Heart left ventricle (tissue), 16 donors: Measurements from ENCODE around the gene FOXP1. TPM values are rescaled to one million over a fixed set of nuclear protein-coding genes. Genes with fewer than 3 reads are reported as not detected.

Source experiments
- ATAC-seq, 4 donors: fragments of 200-7000 bp; cut with Tn5 transposase; one replicate each; pipeline ENCODE4 v1.9.1; 2020 to 2022; ENCODE audit warnings: moderate library complexity in 4 of 4, mild to moderate bottlenecking in 3 of 4, moderate number of reproducible peaks in 1 of 4
- DNase-seq, 5 donors: peaks; one replicate each; pipeline ENCODE4 v3.0.0-alpha.2; 2020
- H3K27ac ChIP-seq, 12 donors: fragments of 200-600 bp; sonication (generic) in 4 of 12; one replicate each; pipeline versions ENCODE4 v1.5.0 to v1.8.0; 2016 to 2022; ENCODE audit warnings: mild to moderate bottlenecking in 2 of 12
- H3K27me3 ChIP-seq, 9 donors: fragments of 200-600 bp; sonication (generic) in 2 of 9; one replicate each; pipeline versions ENCODE4 v1.5.1 to v1.8.0; 2016 to 2022; ENCODE audit warnings: mild to moderate bottlenecking in 3 of 9
- H3K36me3 ChIP-seq, 9 donors: fragments of 200-600 bp; sonication (generic) in 2 of 9; one replicate each; pipeline versions ENCODE4 v1.5.0 to v1.8.0; 2018 to 2022; ENCODE audit warnings: mild to moderate bottlenecking in 2 of 9
- H3K4me1 ChIP-seq, 12 donors: fragments of 200-600 bp; sonication (generic) in 4 of 12; one replicate each; pipeline versions ENCODE4 v1.5.0 to v1.8.0; 2016 to 2022; ENCODE audit warnings: mild to moderate bottlenecking in 3 of 12
- H3K4me3 ChIP-seq, 12 donors: fragments of 200-600 bp; sonication (generic) in 4 of 12; one replicate each; pipeline versions ENCODE4 v1.5.0 to v1.8.0; 2017 to 2022; ENCODE audit warnings: mild to moderate bottlenecking in 9 of 12, moderate library complexity in 4 of 12
- H3K9me3 ChIP-seq, 12 donors: fragments of 200-600 bp; sonication (generic) in 4 of 12; one replicate each; pipeline versions ENCODE4 v1.5.0 to v1.8.0; 2016 to 2022; ENCODE audit warnings: mild to moderate bottlenecking in 1 of 12
- POLR2A ChIP-seq, 2 donors: fragments of 450-650 bp; IDR thresholded peaks; one replicate each; pipeline ENCODE4 v1.6.1; 2017; ENCODE audit warnings: antibody characterized with exemption in 2 of 2, mild to moderate bottlenecking in 2 of 2, moderate library complexity in 2 of 2
- WGBS, 4 donors: extraction: QIAGEN DNeasy Blood & Tissue Kit in 2 of 4; methylation state at CpG; one replicate each; pipeline versions ENCODE4 v1.1.5 to v1.1.7; 2013 to 2018; 5-methylcytosine and 5-hydroxymethylcytosine counted together
- intact Hi-C, 10 donors: fragments of 100-400 bp; cut with DNase I; formaldehyde crosslinking; loops; one replicate each; pipeline versions ENCODE4 v1.11.1 to v1.14.2; 2022
- polyA plus RNA-seq, 2 donors: library from polyadenylated mRNA; stranded (reverse); fragments of 200-250 nt; gene quantifications; one replicate each; pipeline ENCODE4 v1.2.3, GENCODE V29; 2013
- total RNA-seq, 9 donors: library from RNA; depleted of rRNA in 2 of 9; stranded (reverse); fragments of >200 nt in 2 of 9; fragmentation: NEBNext Ultra II Directional in 3 of 9; extraction: Animal tissue kit (Norgen Biotek cat#: 25700) in 3 of 9; gene quantifications; one replicate each; pipeline versions ENCODE4 v1.1.0 to v1.2.4, GENCODE V29; 2016 to 2023
- TF ChIP-seq, protein P1 (sequence below), 12 donors: fragments of 200-600 bp; sonication (generic) in 4 of 12; IDR thresholded peaks; one replicate each; pipeline versions ENCODE4 v1.5.0 to v1.8.0; 2018 to 2022; ENCODE audit warnings: antibody characterized with exemption in 12 of 12, mild to moderate bottlenecking in 5 of 12
- donor health status: ischemic (EF 13 %, LVEDD 7.1; RV severe dilation, severe dysfunction).
- donor health status: healthy with polysubstance abuse.
- donor health status: DM: no; HTN: yes; CAD: no.
- donor health status: DM: no; HTN: no; CAD: no.
- donor health status: ischemic (EF 25% LVEDD 6.9; RV normal size, moderate dysfunction).
- donor health status: ischemic (EF 25% LVEDD 5.7; RV mildly dilated, moderate dysfunction).
- donor health status: healthy.
- donor health status: DM: yes; HTN: yes; CAD: no.
- donor health status: ischemic (EF 35%, LVEDD 5.7; RV mildly dilated, moderate dysfunction).
- donor health status: nonischemic (EF 11% LVEDD 7.7; RV severe dilation, severe dysfunction).
- donor health status: DM: yes; HTN: yes; CAD: no.
- donor health status: PGD.
- donor health status: ischemic (EF 29% LVEDD 5.4; RV normal size, mild dysfunction).
- donor health status: nonischemic (EF 23%, LVEDD 6.1; RV moderate dilation, normal function).

The FOXP1 gene
- total and polyA plus RNA-seq, 11 donors = 14.9 to 67.8 (median 41.1) TPM

DNA sequence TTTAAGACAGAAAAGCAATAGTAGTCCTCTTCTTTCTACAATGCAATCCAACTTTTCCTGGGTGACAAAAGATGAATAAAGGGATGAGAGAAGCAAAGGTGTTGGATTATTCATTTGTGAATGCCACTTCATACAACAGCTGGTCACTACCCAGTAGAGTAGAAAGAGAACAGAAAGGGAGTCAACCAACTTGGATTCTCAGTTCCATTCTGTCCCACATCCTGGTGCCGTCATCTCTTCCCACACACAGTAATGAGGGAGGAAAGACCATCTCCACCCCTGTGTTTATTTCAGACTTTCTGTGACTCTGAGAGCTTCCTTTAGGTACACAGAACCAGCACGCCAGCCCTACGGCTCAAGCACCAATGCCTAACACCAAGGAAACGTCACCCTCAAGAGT, 71.0 kb downstream of the FOXP1 start:
- intact Hi-C loops = loop anchor here in 1 of 10 donors (10.0 kb wide), 1 partner anchor 62 kb away; no protein-coding TSS in a partner anchor
- peaks cover 0 to 4% (median 0%) of the 10 kb centered on the region in 12 donors for H3K9me3 ChIP-seq
- no peak for TF ChIP-seq POLR2A (IDR thresholded peaks at IDR 0.05)
- TF ChIP-seq, protein P1, sequence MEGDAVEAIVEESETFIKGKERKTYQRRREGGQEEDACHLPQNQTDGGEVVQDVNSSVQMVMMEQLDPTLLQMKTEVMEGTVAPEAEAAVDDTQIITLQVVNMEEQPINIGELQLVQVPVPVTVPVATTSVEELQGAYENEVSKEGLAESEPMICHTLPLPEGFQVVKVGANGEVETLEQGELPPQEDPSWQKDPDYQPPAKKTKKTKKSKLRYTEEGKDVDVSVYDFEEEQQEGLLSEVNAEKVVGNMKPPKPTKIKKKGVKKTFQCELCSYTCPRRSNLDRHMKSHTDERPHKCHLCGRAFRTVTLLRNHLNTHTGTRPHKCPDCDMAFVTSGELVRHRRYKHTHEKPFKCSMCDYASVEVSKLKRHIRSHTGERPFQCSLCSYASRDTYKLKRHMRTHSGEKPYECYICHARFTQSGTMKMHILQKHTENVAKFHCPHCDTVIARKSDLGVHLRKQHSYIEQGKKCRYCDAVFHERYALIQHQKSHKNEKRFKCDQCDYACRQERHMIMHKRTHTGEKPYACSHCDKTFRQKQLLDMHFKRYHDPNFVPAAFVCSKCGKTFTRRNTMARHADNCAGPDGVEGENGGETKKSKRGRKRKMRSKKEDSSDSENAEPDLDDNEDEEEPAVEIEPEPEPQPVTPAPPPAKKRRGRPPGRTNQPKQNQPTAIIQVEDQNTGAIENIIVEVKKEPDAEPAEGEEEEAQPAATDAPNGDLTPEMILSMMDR (IDR thresholded peaks at IDR 0.05) = no peak
- no peaks in the 10 kb centered on the region for H3K36me3 ChIP-seq
- 76 to 91% (median 83%) methylated on average over 4 of the region's 4 CpGs for WGBS, 4 donors
- peaks cover 0 to 43% (median 6%) of the 10 kb centered on the region in 12 donors for H3K4me1 ChIP-seq
- H3K4me3 ChIP-seq = no peak overlapping the region
- ATAC-seq = peak in 1 of 4 donors; percentile 43
- H3K27me3 ChIP-seq = no peaks in the 10 kb centered on the region
- H3K27ac ChIP-seq = peak overlapping the region in 1 of 12 donors; percentile 32
- no peak for DNase-seq

DNA sequence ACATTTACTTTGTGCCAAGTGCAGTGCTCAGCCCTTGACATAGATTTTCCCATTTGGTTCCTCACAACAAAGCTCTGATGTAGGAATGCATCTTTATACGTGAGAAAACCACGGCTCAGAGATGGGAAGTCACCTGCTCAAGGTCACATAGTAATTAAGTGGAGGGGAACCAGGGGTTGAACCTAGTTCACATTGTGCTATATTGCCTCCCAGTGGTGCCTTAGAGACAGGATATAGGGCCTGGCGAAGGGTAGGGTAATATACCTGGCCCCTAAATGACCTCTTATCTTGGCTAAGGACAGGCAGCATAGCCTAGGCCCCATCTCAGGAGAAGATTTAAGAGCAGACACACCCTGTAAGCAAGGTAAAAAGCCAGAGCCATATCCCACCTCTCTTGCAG, 71.5 kb downstream of the FOXP1 start:
- no peak overlapping the region for H3K4me3 ChIP-seq
- WGBS, 4 donors = 56 to 66% (median 61%) methylated on average over 3 of the region's 3 CpGs
- TF ChIP-seq POLR2A (IDR thresholded peaks at IDR 0.05) = no peak
- TF ChIP-seq, protein P1 (IDR thresholded peaks at IDR 0.05) = peak in 3 of 12 donors; percentile 7 to 16 (median 11)
- ATAC-seq (peak in 2 of 4 donors; percentile 25 to 48), DNase-seq (no peak)
- H3K27me3 ChIP-seq = no peaks in the 10 kb centered on the region
- H3K4me1 ChIP-seq = peaks cover 0 to 43% (median 6%) of the 10 kb centered on the region in 12 donors
- peak overlapping the region in 1 of 12 donors; percentile 7 for H3K27ac ChIP-seq
- peaks cover 0 to 4% (median 0%) of the 10 kb centered on the region in 12 donors for H3K9me3 ChIP-seq
- no peaks in the 10 kb centered on the region for H3K36me3 ChIP-seq
- intact Hi-C loops = loop anchor here in 1 of 10 donors (10.0 kb wide), 1 partner anchor 63 kb away; no protein-coding TSS in a partner anchor

DNA sequence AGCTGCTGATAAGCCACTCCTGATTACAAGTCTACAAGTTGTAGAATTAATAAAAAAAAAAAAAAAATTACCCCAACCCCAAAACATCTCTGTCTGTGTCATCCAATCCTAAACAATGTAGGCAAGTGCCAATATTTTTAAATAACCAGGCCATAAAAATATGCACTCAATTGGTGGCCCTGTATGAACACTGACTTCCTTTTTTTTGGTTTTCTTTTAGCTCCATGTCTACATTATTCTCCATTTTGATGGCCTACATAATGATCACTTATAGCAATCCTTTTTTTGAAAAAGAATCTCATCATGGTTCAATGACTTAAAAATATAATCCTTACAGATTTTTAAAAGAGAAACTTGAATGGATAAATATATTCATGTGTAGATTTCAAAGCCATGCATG, 72.1 kb downstream of the FOXP1 start:
- Histone ChIP-seq H3K36me3 (no peaks in the 10 kb centered on the region), H3K4me3 (no peak overlapping the region), H3K27me3 (no peaks in the 10 kb centered on the region), H3K27ac (peak overlapping the region in 1 of 12 donors; percentile 7), H3K4me1 (peaks cover 0 to 43% (median 6%) of the 10 kb centered on the region in 12 donors), H3K9me3 (peaks cover 0 to 4% (median 0%) of the 10 kb centered on the region in 12 donors)
- ATAC-seq (no peak), DNase-seq (no peak)
- TF ChIP-seq, protein P1 (IDR thresholded peaks at IDR 0.05) = no peak
- no peak for TF ChIP-seq POLR2A (IDR thresholded peaks at IDR 0.05)
- intact Hi-C loops = loop anchor here in 1 of 10 donors (10.0 kb wide), 1 partner anchor 63 kb away; no protein-coding TSS in a partner anchor

DNA sequence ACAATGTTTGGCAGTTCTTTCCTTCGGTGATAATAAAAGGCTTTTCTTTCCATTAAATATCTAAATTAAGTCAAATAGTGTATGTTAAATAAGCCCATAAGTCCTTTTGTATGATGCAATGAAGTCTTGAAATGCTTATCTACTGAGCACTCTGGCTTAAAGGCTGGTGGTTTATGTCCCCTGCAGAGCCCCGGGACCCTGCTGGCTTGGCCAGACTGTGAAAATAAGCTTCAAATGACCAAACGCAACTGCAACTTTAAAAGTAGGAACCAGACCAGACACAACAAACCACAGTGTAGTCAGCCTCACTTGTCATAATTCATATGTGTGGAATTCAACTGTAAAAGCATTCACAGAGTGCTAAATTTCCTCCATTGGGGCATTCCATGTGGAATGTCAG, 72.5 kb downstream of the FOXP1 start:
- Histone ChIP-seq H3K4me1 (peaks cover 0 to 42% (median 6%) of the 10 kb centered on the region in 12 donors), H3K27me3 (no peaks in the 10 kb centered on the region), H3K36me3 (no peaks in the 10 kb centered on the region), H3K4me3 (no peak overlapping the region), H3K9me3 (peaks cover 0 to 4% (median 0%) of the 10 kb centered on the region in 12 donors), H3K27ac (peak overlapping the region in 1 of 12 donors; percentile 7)
- ATAC-seq (peak in 1 of 4 donors; percentile 66), DNase-seq (no peak)
- 68 to 82% (median 71%) methylated on average over 3 of the region's 3 CpGs for WGBS, 4 donors
- intact Hi-C loops = loop anchor here in 1 of 10 donors (10.0 kb wide), 1 partner anchor 64 kb away; no protein-coding TSS in a partner anchor
- TF ChIP-seq, protein P1 (IDR thresholded peaks at IDR 0.05) = no peak
